ENCODE results near the gene NCOA1. TPM values are rescaled to one million over a fixed set of nuclear protein-coding genes. Genes with fewer than 3 reads are reported as not detected.

NCOA1 gene
- total and polyA plus RNA-seq, 2 experiments from 2014 or later = 6.7 to 9.1 TPM

- Histone ChIP-seq H3K27ac (no peak overlapping the region), H3K4me3 (no peak overlapping the region), H3K9me3 (ENCODE audit: low read depth) (no peaks in the 10 kb centered on the region), H3K36me3 (no peaks in the 10 kb centered on the region), H3K27me3 (no peaks in the 10 kb centered on the region), H3K4me1 (ENCODE audit: low read depth) (no peaks in the 10 kb centered on the region)
- no peak for DNase-seq (ENCODE audit: low read depth in 1 of 2, low spot score in 1 of 2)
- TF ChIP-seq CTCF (IDR thresholded peaks at IDR 0.05; ENCODE audit: low read depth, low read length) = no peak
Measured at GRCh38 chr2:24740142-24740541, 249.1 kb downstream of the NCOA1 start.

- no peak overlapping the region for H3K27ac ChIP-seq
- TF ChIP-seq CTCF (IDR thresholded peaks at IDR 0.05; ENCODE audit: low read depth, low read length) = no peak
- peaks cover 3% of the 10 kb centered on the region for H3K4me1 ChIP-seq (ENCODE audit: low read depth)
- no peak overlapping the region for H3K4me3 ChIP-seq
- no peaks in the 10 kb centered on the region for H3K36me3 ChIP-seq
- no peaks in the 10 kb centered on the region for H3K27me3 ChIP-seq
- DNase-seq (ENCODE audit: low read depth in 1 of 2, low spot score in 1 of 2) = no peak
- no peaks in the 10 kb centered on the region for H3K9me3 ChIP-seq (ENCODE audit: low read depth)
Measured at GRCh38 chr2:24742730-24743129, 251.7 kb downstream of the NCOA1 start.

GRCh38 chr2:24743924-24744323 is 252.9 kb downstream of the NCOA1 start:
- Histone ChIP-seq H3K36me3 (no peaks in the 10 kb centered on the region), H3K27me3 (no peaks in the 10 kb centered on the region), H3K4me3 (no peak overlapping the region), H3K27ac (no peak overlapping the region), H3K9me3 (ENCODE audit: low read depth) (no peaks in the 10 kb centered on the region), H3K4me1 (ENCODE audit: low read depth) (peaks cover 3% of the 10 kb centered on the region)
- TF ChIP-seq CTCF (IDR thresholded peaks at IDR 0.05; ENCODE audit: low read depth, low read length) = no peak
- DNase-seq (ENCODE audit: low read depth in 1 of 2, low spot score in 1 of 2) = no peak

- TF ChIP-seq CTCF (IDR thresholded peaks at IDR 0.05; ENCODE audit: low read depth, low read length) = no peak
- Histone ChIP-seq H3K27me3 (no peaks in the 10 kb centered on the region), H3K27ac (no peak overlapping the region), H3K4me1 (ENCODE audit: low read depth) (peaks cover 3% of the 10 kb centered on the region), H3K4me3 (no peak overlapping the region), H3K36me3 (no peaks in the 10 kb centered on the region), H3K9me3 (ENCODE audit: low read depth) (no peaks in the 10 kb centered on the region)
- DNase-seq (ENCODE audit: low read depth in 1 of 2, low spot score in 1 of 2) = no peak
Measured at GRCh38 chr2:24744356-24744755, 253.3 kb downstream of the NCOA1 start.

- H3K4me1 ChIP-seq (ENCODE audit: low read depth) = peaks cover 3% of the 10 kb centered on the region
- TF ChIP-seq CTCF (IDR thresholded peaks at IDR 0.05; ENCODE audit: low read depth, low read length) = no peak
- no peak for DNase-seq (ENCODE audit: low read depth in 1 of 2, low spot score in 1 of 2)
- no peak overlapping the region for H3K4me3 ChIP-seq
- no peaks in the 10 kb centered on the region for H3K36me3 ChIP-seq
- H3K27me3 ChIP-seq = no peaks in the 10 kb centered on the region
- H3K27ac ChIP-seq = no peak overlapping the region
- no peaks in the 10 kb centered on the region for H3K9me3 ChIP-seq (ENCODE audit: low read depth)
Measured at GRCh38 chr2:24745825-24746224, 254.8 kb downstream of the NCOA1 start.

- H3K4me1 ChIP-seq (ENCODE audit: low read depth) = peaks cover 3% of the 10 kb centered on the region
- no peak overlapping the region for H3K4me3 ChIP-seq
- TF ChIP-seq CTCF (IDR thresholded peaks at IDR 0.05; ENCODE audit: low read depth, low read length) = no peak
- no peaks in the 10 kb centered on the region for H3K36me3 ChIP-seq
- no peak overlapping the region for H3K27ac ChIP-seq
- no peaks in the 10 kb centered on the region for H3K9me3 ChIP-seq (ENCODE audit: low read depth)
- H3K27me3 ChIP-seq = no peaks in the 10 kb centered on the region
- no peak for DNase-seq (ENCODE audit: low read depth in 1 of 2, low spot score in 1 of 2)
Measured at GRCh38 chr2:24747299-24747698, 256.2 kb downstream of the NCOA1 start.

Data from cardiac muscle cell (in vitro differentiated cells and primary cell).